Duodenal mucosa (tissue), 2 donors: ENCODE data around the gene TMEM255B.
A peak's percentile ranks its signal among the peaks of the same experiment; 100 is the strongest.

Experiments used
- H3K27ac ChIP-seq: one replicate; pipeline ENCODE4 v1.7.0; 2013; ENCODE audit warnings: low read depth, low read length
- H3K27me3 ChIP-seq, 2 donors: one replicate each; pipeline ENCODE4 v1.7.0; 2013; ENCODE audit warnings: low read length in 2 of 2, control low read depth in 1 of 2; ENCODE audit not compliant: insufficient read depth in 2 of 2, control insufficient read depth in 1 of 2
- H3K36me3 ChIP-seq, 2 donors: one replicate each; pipeline ENCODE4 v1.7.0; 2013; ENCODE audit warnings: low read length in 2 of 2, control low read depth in 1 of 2; ENCODE audit not compliant: insufficient read depth in 2 of 2, control insufficient read depth in 1 of 2
- H3K4me1 ChIP-seq, 2 donors: one replicate each; pipeline ENCODE4 v1.7.0; 2013; ENCODE audit warnings: low read length in 2 of 2, control low read depth in 1 of 2; ENCODE audit not compliant: insufficient read depth in 2 of 2, control insufficient read depth in 1 of 2
- H3K4me3 ChIP-seq, 2 donors: one replicate each; pipeline ENCODE4 v1.7.0; 2013; ENCODE audit warnings: low read length in 2 of 2, low read depth in 1 of 2
- H3K9ac ChIP-seq, 2 donors: one replicate each; pipeline ENCODE4 v1.7.0; 2013; ENCODE audit warnings: low read length in 2 of 2, low read depth in 1 of 2
- H3K9me3 ChIP-seq, 2 donors: one replicate each; pipeline ENCODE4 v1.7.0; 2013; ENCODE audit warnings: low read length in 2 of 2, control low read depth in 1 of 2; ENCODE audit not compliant: control insufficient read depth in 1 of 2

TMEM255B gene

GRCh38 chr13:113834496-113835200 lies 75.6 kb downstream of the TMEM255B start:
- no peaks in the 10 kb centered on the region for H3K9me3 ChIP-seq
- H3K4me3 ChIP-seq: no peak overlapping the region
- H3K4me1 ChIP-seq: peaks cover 24 to 34% of the 10 kb centered on the region in 2 donors
- H3K27me3 ChIP-seq: no peaks in the 10 kb centered on the region
- no peak overlapping the region for H3K9ac ChIP-seq
- peaks cover 5 to 32% of the 10 kb centered on the region in 2 donors for H3K36me3 ChIP-seq
- no peak overlapping the region for H3K27ac ChIP-seq

- Histone ChIP-seq H3K9ac (no peak overlapping the region), H3K36me3 (peaks cover 5 to 32% of the 10 kb centered on the region in 2 donors), H3K27ac (no peak overlapping the region), H3K27me3 (no peaks in the 10 kb centered on the region), H3K4me1 (peaks cover 33 to 43% of the 10 kb centered on the region in 2 donors), H3K9me3 (no peaks in the 10 kb centered on the region), H3K4me3 (no peak overlapping the region)
Measured at GRCh38 chr13:113835461-113836270, 76.6 kb downstream of the TMEM255B start.

GRCh38 chr13:113836768-113837559 lies 77.9 kb downstream of the TMEM255B start:
- Histone ChIP-seq H3K27me3 (no peaks in the 10 kb centered on the region), H3K9me3 (no peaks in the 10 kb centered on the region), H3K9ac (peak overlapping the region in 1 of 2 donors; percentile 4), H3K4me3 (no peak overlapping the region), H3K27ac (peak overlapping the region; percentile 78), H3K36me3 (peaks cover 5 to 31% of the 10 kb centered on the region in 2 donors), H3K4me1 (peaks cover 37 to 52% of the 10 kb centered on the region in 2 donors)

GRCh38 chr13:113837560-113838355 lies 78.7 kb downstream of the TMEM255B start:
- Histone ChIP-seq H3K9ac (peak overlapping the region in 1 of 2 donors; percentile 4), H3K9me3 (no peaks in the 10 kb centered on the region), H3K27ac (peak overlapping the region; percentile 78), H3K27me3 (no peaks in the 10 kb centered on the region), H3K4me1 (peaks cover 37 to 48% of the 10 kb centered on the region in 2 donors), H3K36me3 (peaks cover 5 to 27% of the 10 kb centered on the region in 2 donors), H3K4me3 (no peak overlapping the region)

- no peaks in the 10 kb centered on the region for H3K9me3 ChIP-seq
- H3K9ac ChIP-seq: no peak overlapping the region
- peaks cover 0 to 22% of the 10 kb centered on the region in 2 donors for H3K36me3 ChIP-seq
- H3K4me1 ChIP-seq: peaks cover 37 to 48% of the 10 kb centered on the region in 2 donors
- H3K27me3 ChIP-seq: no peaks in the 10 kb centered on the region
- H3K27ac ChIP-seq: no peak overlapping the region
- no peak overlapping the region for H3K4me3 ChIP-seq
Measured at GRCh38 chr13:113838711-113839201, 79.7 kb downstream of the TMEM255B start.

- peak overlapping the region; percentile 21 to 40 for H3K4me3 ChIP-seq
- no peaks in the 10 kb centered on the region for H3K9me3 ChIP-seq
- H3K9ac ChIP-seq: peak overlapping the region; percentile 25 to 54
- peaks cover 37 to 49% of the 10 kb centered on the region in 2 donors for H3K4me1 ChIP-seq
- H3K36me3 ChIP-seq: peaks cover 0 to 22% of the 10 kb centered on the region in 2 donors
- no peaks in the 10 kb centered on the region for H3K27me3 ChIP-seq
- peak overlapping the region; percentile 66 for H3K27ac ChIP-seq
Measured at GRCh38 chr13:113839536-113840204, 80.6 kb downstream of the TMEM255B start.

GRCh38 chr13:113840541-113841352 lies 81.7 kb downstream of the TMEM255B start:
- no peaks in the 10 kb centered on the region for H3K9me3 ChIP-seq
- H3K27ac ChIP-seq: peak overlapping the region; percentile 39
- no peaks in the 10 kb centered on the region for H3K27me3 ChIP-seq
- peak overlapping the region; percentile 25 to 54 for H3K9ac ChIP-seq
- H3K4me3 ChIP-seq: no peak overlapping the region
- peaks cover 0 to 21% of the 10 kb centered on the region in 2 donors for H3K36me3 ChIP-seq
- H3K4me1 ChIP-seq: peaks cover 45 to 59% of the 10 kb centered on the region in 2 donors

GRCh38 chr13:113841353-113841650 lies 82.3 kb downstream of the TMEM255B start:
- Histone ChIP-seq H3K27me3 (no peaks in the 10 kb centered on the region), H3K4me1 (peaks cover 49 to 64% of the 10 kb centered on the region in 2 donors), H3K9me3 (no peaks in the 10 kb centered on the region), H3K27ac (no peak overlapping the region), H3K9ac (no peak overlapping the region), H3K4me3 (no peak overlapping the region), H3K36me3 (peaks cover 0 to 24% of the 10 kb centered on the region in 2 donors)
